ENCODE results near the gene KLHL26. TPM values are rescaled to one million over a fixed set of nuclear protein-coding genes. Genes with fewer than 3 reads are reported as not detected.
"Not testable (repeated sequence)": the region's sequence is repeated elsewhere in the genome, so short reads cannot be mapped to it uniquely, and the experiment has no call there.

KLHL26 gene
- polyA plus RNA-seq, 2 of the 4 experiments (the other 2 are of a cell fraction): 1.1 to 2.0 TPM

GRCh38 chr19:18589380-18590272 lies 47.2 kb upstream of the KLHL26 start (continued):
- no peak for TF ChIP-seq PBX3 (IDR thresholded peaks at IDR 0.05)
- no peak for TF ChIP-seq CHD4 (IDR thresholded peaks at IDR 0.05; ENCODE audit: borderline replicate concordance)
- TF ChIP-seq FOSB (CRISPR knock-in tag; IDR thresholded peaks at IDR 0.05): no peak
- TF ChIP-seq SMC3 (IDR thresholded peaks at IDR 0.05): no peak
- TF ChIP-seq KDM1A (IDR thresholded peaks at IDR 0.05; ENCODE audit: low read depth): no peak
- TF ChIP-seq BHLHE40 (IDR thresholded peaks at IDR 0.05; ENCODE audit: low read depth, low read length): no peak
- TF ChIP-seq HEYL (CRISPR knock-in tag; IDR thresholded peaks at IDR 0.05): no peak

DNA sequence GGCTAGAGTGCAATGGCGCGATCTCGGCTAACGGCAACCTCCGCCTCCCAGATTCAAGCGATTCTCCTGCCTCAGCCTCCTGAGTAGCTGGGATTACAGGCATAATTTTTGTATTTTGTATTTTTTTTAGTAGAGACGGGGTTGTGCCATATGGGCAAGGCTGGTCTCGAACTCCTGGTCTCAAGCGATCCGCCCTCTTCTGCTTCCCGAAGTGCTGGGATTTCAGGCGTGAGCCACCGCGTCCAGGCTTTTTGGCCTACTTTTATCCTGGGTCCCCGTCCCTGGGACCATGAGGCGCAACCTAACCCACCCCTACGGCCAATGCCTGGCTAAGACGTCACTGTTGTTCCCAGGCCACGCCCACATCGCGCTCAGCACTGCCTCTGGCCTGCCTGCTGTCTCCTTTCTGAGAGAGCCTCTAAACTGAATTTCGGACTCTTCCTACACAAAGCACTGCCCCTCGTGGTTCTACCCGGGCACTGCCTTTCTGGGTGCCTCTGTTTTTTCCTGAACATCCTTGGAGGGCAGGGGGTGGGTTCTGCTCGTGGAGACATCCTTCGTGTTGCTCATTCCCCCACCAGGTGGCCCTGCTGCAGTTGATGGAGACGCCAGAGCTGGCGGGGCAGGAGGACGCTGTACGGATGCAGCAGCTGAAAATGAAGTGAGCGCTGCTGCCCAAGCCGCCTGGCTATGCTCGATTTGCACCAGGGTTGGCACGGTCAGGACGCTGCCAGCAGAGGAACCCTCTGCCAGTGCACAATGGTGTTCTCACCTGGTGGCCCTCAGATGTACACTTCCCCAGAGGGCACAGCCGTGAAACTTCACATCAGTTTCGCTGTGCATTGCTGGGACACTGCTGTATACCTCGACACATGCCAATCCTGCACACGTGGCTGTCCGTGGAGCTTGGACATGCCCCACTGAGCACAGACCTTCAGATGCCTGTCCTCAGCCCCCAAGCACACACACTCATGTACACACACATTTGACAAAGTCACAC lies 46.3 kb upstream of the KLHL26 start:
- H3K4me2 ChIP-seq: peak overlapping the region; percentile 100
- DNase-seq (ENCODE audit: low read depth in 1 of 2, low spot score in 1 of 2) (peak; percentile 59 to 94), FAIRE-seq (no peak), ATAC-seq (peak; percentile 46 to 76)
- POLR2A ChIA-PET: interaction anchor here (0.7 to 3.1 kb wide), 4 partner anchors 8 to 269 kb away, joined by 3 to 31 read pairs (median 6); partner anchors contain the start of gene UBA52
- CTCF ChIA-PET: interaction anchor here (0.6 to 5.2 kb wide), 27 partner anchors 9 to 277 kb away, joined by 3 to 46 read pairs (median 4); partner anchors contain the start of gene UBA52
- H3K27ac ChIP-seq: peak overlapping the region; percentile 100
- no peaks in the 10 kb centered on the region for H3K9me3 ChIP-seq
- H3K4me1 ChIP-seq: peaks cover 12% of the 10 kb centered on the region; the same call in 1 of the 3 replicates
- 49% methylated on average over 27 of the region's 40 CpGs for WGBS (ENCODE audit: missing lambda C conversion rate)
- peak overlapping the region; percentile 96 for H3K4me3 ChIP-seq
- TF ChIP-seq POLR2A (IDR thresholded peaks at IDR 0.05; ENCODE audit: low read length): 0 out of 2 replicates have a peak, but pooled peaks have one; percentile 17
- peak; percentile 38 for TF ChIP-seq SMC3 (IDR thresholded peaks at IDR 0.05)
- TF ChIP-seq HDAC2 (IDR thresholded peaks at IDR 0.05): no peak
- TF ChIP-seq, protein P1, sequence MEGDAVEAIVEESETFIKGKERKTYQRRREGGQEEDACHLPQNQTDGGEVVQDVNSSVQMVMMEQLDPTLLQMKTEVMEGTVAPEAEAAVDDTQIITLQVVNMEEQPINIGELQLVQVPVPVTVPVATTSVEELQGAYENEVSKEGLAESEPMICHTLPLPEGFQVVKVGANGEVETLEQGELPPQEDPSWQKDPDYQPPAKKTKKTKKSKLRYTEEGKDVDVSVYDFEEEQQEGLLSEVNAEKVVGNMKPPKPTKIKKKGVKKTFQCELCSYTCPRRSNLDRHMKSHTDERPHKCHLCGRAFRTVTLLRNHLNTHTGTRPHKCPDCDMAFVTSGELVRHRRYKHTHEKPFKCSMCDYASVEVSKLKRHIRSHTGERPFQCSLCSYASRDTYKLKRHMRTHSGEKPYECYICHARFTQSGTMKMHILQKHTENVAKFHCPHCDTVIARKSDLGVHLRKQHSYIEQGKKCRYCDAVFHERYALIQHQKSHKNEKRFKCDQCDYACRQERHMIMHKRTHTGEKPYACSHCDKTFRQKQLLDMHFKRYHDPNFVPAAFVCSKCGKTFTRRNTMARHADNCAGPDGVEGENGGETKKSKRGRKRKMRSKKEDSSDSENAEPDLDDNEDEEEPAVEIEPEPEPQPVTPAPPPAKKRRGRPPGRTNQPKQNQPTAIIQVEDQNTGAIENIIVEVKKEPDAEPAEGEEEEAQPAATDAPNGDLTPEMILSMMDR (IDR thresholded peaks at IDR 0.05): peak; percentile 44
- TF ChIP-seq, protein P2, sequence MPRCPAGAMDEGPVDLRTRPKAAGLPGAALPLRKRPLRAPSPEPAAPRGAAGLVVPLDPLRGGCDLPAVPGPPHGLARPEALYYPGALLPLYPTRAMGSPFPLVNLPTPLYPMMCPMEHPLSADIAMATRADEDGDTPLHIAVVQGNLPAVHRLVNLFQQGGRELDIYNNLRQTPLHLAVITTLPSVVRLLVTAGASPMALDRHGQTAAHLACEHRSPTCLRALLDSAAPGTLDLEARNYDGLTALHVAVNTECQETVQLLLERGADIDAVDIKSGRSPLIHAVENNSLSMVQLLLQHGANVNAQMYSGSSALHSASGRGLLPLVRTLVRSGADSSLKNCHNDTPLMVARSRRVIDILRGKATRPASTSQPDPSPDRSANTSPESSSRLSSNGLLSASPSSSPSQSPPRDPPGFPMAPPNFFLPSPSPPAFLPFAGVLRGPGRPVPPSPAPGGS (IDR thresholded peaks at IDR 0.05): no peak
- TF ChIP-seq MYC (IDR thresholded peaks at IDR 0.05; ENCODE audit: borderline replicate concordance, low read length): peak; percentile 29; the same call in 1 of the 2 replicates
- TF ChIP-seq, protein P3, sequence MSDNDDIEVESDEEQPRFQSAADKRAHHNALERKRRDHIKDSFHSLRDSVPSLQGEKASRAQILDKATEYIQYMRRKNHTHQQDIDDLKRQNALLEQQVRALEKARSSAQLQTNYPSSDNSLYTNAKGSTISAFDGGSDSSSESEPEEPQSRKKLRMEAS (IDR thresholded peaks at IDR 0.05): peak; percentile 35; the same call in 1 of the 2 replicates
- TF ChIP-seq RAD21 (conservative IDR thresholded peaks at IDR 0.05 in 1 of 2, IDR thresholded peaks at IDR 0.05 in 1 of 2): peak; percentile 33; a peak in 3 of 5 replicates

DNA sequence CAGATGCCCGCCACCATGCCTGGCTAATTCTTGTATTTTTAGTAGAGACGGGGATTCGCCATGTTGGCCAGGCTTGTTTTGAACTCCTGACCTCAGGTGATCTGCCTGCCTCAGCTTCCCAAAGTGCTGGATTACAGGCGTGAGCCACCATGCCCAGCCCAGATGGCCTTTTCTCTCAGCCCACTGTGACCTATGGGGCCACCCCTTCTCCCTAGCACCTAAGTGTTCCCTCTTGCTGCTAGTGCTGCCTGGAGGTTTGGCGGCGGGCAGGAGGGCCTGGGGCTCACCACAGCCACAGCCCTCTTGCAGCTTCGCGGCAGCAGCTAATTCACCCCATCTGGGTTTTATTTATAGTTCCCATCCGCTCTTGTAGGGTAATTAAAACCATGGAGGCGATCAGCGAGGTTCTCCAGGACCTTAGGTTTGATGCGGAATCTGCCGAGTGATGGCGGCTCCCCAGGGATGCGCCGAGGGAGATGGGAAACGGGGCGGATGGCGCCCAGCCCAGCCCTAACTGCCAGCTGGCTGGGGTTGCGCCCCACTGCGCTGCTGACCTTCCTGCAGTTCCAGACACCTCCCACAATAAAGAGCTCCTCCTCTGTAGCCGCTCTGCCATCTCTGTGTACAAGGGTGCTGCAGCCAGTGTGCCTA lies 45.0 kb upstream of the KLHL26 start:
- 97% methylated on average over 22 of the region's 22 CpGs for WGBS (ENCODE audit: missing lambda C conversion rate)
- DNase-seq (ENCODE audit: low read depth in 1 of 2, low spot score in 1 of 2) (no peak), FAIRE-seq (no peak), ATAC-seq (no peak)
- no peak for TF ChIP-seq RCOR1 (IDR thresholded peaks at IDR 0.05; ENCODE audit: low read depth, low read length)
- TF ChIP-seq CEBPB (IDR thresholded peaks at IDR 0.05): no peak
- TF ChIP-seq RFX5 (IDR thresholded peaks at IDR 0.05): no peak
- no peak overlapping the region for H3K27ac ChIP-seq
- CTCF ChIA-PET: interaction anchor here (0.9 to 5.2 kb wide), 8 partner anchors 11 to 257 kb away, joined by 3 to 46 read pairs (median 8); partner anchors contain the start of gene UBA52
- H3K4me3 ChIP-seq: no peak overlapping the region
- POLR2A ChIA-PET: no interaction called here
- H3K9me3 ChIP-seq: no peaks in the 10 kb centered on the region
- H3K4me2 ChIP-seq: no peak overlapping the region
- peaks cover 12% of the 10 kb centered on the region; the same call in 1 of the 3 replicates for H3K4me1 ChIP-seq

- ChIA-PET POLR2A (interaction anchor here (0.6 kb wide), 1 partner anchor 255 kb away, joined by 3 read pairs; no protein-coding TSS in a partner anchor), CTCF (interaction anchor here (0.6 to 5.2 kb wide), 19 partner anchors 11 to 274 kb away, joined by 3 to 46 read pairs (median 4); partner anchors contain the start of genes UBA52 and UPF1)
- not testable (repeated sequence) for FAIRE-seq
Observed at GRCh38 chr19:18592732-18593131, 44.1 kb upstream of the KLHL26 start.

More at GRCh38 chr19:18592732-18593131, 44.1 kb upstream of the KLHL26 start:
- not testable (repeated sequence) for H3K4me3 ChIP-seq; H3K9me3 ChIP-seq; DNase-seq (ENCODE audit: low read depth in 1 of 2, low spot score in 1 of 2); H3K4me2 ChIP-seq; H3K27ac ChIP-seq; ATAC-seq
- peaks cover 12% of the 10 kb centered on the region; the same call in 1 of the 3 replicates for H3K4me1 ChIP-seq
- WGBS (ENCODE audit: missing lambda C conversion rate): 90% methylated on average over 5 of the region's 5 CpGs

Data from A549 (cell line).